Mesenchymal stem cell (in vitro differentiated cells and primary cell): Measurements from ENCODE around the gene CHCHD2.
"Not testable (repeated sequence)": the region's sequence is repeated elsewhere in the genome, so short reads cannot be mapped to it uniquely, and the experiment has no call there.

ENCODE experiments used
- DNase-seq: peaks from one replicate; pipeline ENCODE4 v3.0.0-alpha.2; 2013
- H2AFZ ChIP-seq: one replicate; pipeline ENCODE4 v1.6.1; 2013; ENCODE audit warnings: low read depth, mild to moderate bottlenecking, control low read depth, inconsistent platforms, low read length, moderate library complexity
- H2AK5ac ChIP-seq: 2 replicates; pipeline ENCODE4 v1.6.1; 2013; ENCODE audit warnings: low read length, moderate library complexity, mild to moderate bottlenecking, inconsistent platforms; ENCODE audit not compliant: severe bottlenecking
- H2BK120ac ChIP-seq: one replicate; pipeline ENCODE4 v1.6.1; 2013; ENCODE audit warnings: low read depth, mild to moderate bottlenecking, inconsistent platforms, low read length, moderate library complexity
- H2BK12ac ChIP-seq, 2 experiments: one replicate each; pipeline ENCODE4 v1.6.1; 2013; ENCODE audit warnings: inconsistent platforms in 2 of 2, low read length in 2 of 2, mild to moderate bottlenecking in 2 of 2, moderate library complexity in 2 of 2, control low read depth in 1 of 2
- H2BK15ac ChIP-seq: one replicate; pipeline ENCODE4 v1.6.1; 2013; ENCODE audit warnings: mild to moderate bottlenecking, low read depth, inconsistent platforms; ENCODE audit not compliant: poor library complexity, severe bottlenecking
- H2BK5ac ChIP-seq: 2 replicates; pipeline ENCODE4 v1.6.1; 2013; ENCODE audit warnings: low read depth, mild to moderate bottlenecking, low read length, control low read depth, inconsistent platforms; ENCODE audit not compliant: poor library complexity, severe bottlenecking
- H3K14ac ChIP-seq, 2 experiments: one replicate each; pipeline ENCODE4 v1.6.1; 2013; ENCODE audit warnings: inconsistent platforms in 2 of 2, low read length in 2 of 2, control low read depth in 1 of 2, mild to moderate bottlenecking in 1 of 2, moderate library complexity in 1 of 2
- H3K18ac ChIP-seq, 2 experiments: one replicate each; pipeline ENCODE4 v1.6.1; 2013; ENCODE audit warnings: inconsistent platforms in 2 of 2, low read length in 2 of 2, control low read depth in 1 of 2, low read depth in 1 of 2, mild to moderate bottlenecking in 1 of 2
- H3K23ac ChIP-seq, 2 experiments: one replicate each; pipeline ENCODE4 v1.6.1; 2013; ENCODE audit warnings: inconsistent platforms in 2 of 2, low read length in 2 of 2, mild to moderate bottlenecking in 2 of 2, moderate library complexity in 2 of 2, control low read depth in 1 of 2
- H3K27ac ChIP-seq: 2 replicates; pipeline ENCODE4 v1.5.1; 2013; ENCODE audit warnings: mild to moderate bottlenecking, moderate library complexity, low read length, control low read depth, inconsistent platforms; ENCODE audit not compliant: poor library complexity, severe bottlenecking
- H3K27me3 ChIP-seq, 2 experiments: 2 replicates each; pipeline versions ENCODE4 v1.6.1 to v1.7.0; 2013; ENCODE audit warnings: low read length in 2 of 2, mild to moderate bottlenecking in 2 of 2, moderate library complexity in 2 of 2, control low read depth in 1 of 2, inconsistent platforms in 1 of 2; ENCODE audit not compliant: control insufficient read depth in 1 of 2, insufficient read depth in 1 of 2
- H3K36me3 ChIP-seq, 2 experiments: 2 replicates each; pipeline versions ENCODE4 v1.6.1 to v1.7.0; 2013; ENCODE audit warnings: low read length in 2 of 2, control low read depth in 1 of 2, inconsistent platforms in 1 of 2, low read depth in 1 of 2, mild to moderate bottlenecking in 1 of 2; ENCODE audit not compliant: insufficient read depth in 2 of 2, control insufficient read depth in 1 of 2
- H3K4ac ChIP-seq, 2 experiments: one replicate each; pipeline ENCODE4 v1.6.1; 2013; ENCODE audit warnings: inconsistent platforms in 2 of 2, low read length in 2 of 2, mild to moderate bottlenecking in 2 of 2, moderate library complexity in 2 of 2, control low read depth in 1 of 2, low read depth in 1 of 2
- H3K4me1 ChIP-seq: 2 replicates; pipeline ENCODE4 v1.6.1; 2013; ENCODE audit warnings: low read depth, low read length, control low read depth; ENCODE audit not compliant: control insufficient read depth, insufficient read depth
- H3K4me2 ChIP-seq: 2 replicates; pipeline ENCODE4 v1.6.1; 2013; ENCODE audit warnings: low read length, mild to moderate bottlenecking, inconsistent platforms; ENCODE audit not compliant: poor library complexity, severe bottlenecking
- H3K4me3 ChIP-seq, 2 experiments: 2 replicates each; pipeline versions ENCODE4 v1.5.1 to v1.7.0; 2013; ENCODE audit warnings: low read length in 2 of 2, mild to moderate bottlenecking in 2 of 2, control low read depth in 1 of 2, low read depth in 1 of 2; ENCODE audit not compliant: insufficient read depth in 1 of 2
- H3K79me1 ChIP-seq: replicated peaks from 2 replicates; pipeline ENCODE4 v1.6.1; 2013; ENCODE audit warnings: mild to moderate bottlenecking, control low read depth, low read length, inconsistent platforms; ENCODE audit not compliant: poor library complexity, severe bottlenecking
- H3K9ac ChIP-seq: 2 replicates; pipeline ENCODE4 v1.7.0; 2013; ENCODE audit warnings: mild to moderate bottlenecking, low read length, moderate library complexity
- H3K9me3 ChIP-seq: 2 replicates; pipeline ENCODE4 v1.7.0; 2013; ENCODE audit warnings: mild to moderate bottlenecking, low read length; ENCODE audit not compliant: control insufficient read depth
- H4K8ac ChIP-seq: one replicate; pipeline ENCODE4 v1.6.1; 2013; ENCODE audit warnings: inconsistent platforms, mild to moderate bottlenecking, low read length, moderate library complexity
- H4K91ac ChIP-seq: one replicate; pipeline ENCODE4 v1.6.1; 2013; ENCODE audit warnings: mild to moderate bottlenecking, low read length, inconsistent platforms
- WGBS: methylation state at CpG from one replicate; pipeline ENCODE4 v1.1.7; 2013; ENCODE audit warnings: mixed read lengths; 5-methylcytosine and 5-hydroxymethylcytosine counted together

CHCHD2 gene

DNA sequence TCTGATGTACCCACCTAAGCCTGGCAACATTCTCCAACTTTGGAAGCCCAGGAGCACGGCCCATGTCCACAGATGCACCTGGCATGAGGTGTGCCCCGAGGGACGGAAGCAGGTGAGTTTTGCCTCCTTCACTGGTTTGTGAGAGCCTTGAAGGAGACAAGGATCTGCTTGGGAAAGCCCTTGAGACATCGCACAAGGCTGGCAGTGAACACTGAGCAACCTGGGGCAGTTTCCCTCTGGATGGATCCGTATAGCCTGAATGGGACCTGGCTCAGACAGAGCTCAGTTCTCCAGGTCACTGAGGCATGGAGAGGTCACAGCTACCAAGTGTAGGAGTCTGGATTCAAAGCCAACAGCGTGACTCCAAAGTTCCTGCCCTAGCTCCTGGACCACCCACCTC lies 18.7 kb upstream of the CHCHD2 start:
- Histone ChIP-seq H3K4me1 (no peaks in the 10 kb centered on the region), H3K4me3 (no peak overlapping the region), H3K27me3 (no peaks in the 10 kb centered on the region), H2BK5ac (no peak overlapping the region), H3K79me1 (no peaks in the 10 kb centered on the region), H3K4ac (no peak overlapping the region), H3K27ac (no peak overlapping the region), H3K23ac (no peak overlapping the region), H2BK12ac (no peak overlapping the region), H3K18ac (no peak overlapping the region), H2AFZ (no peak overlapping the region), H2AK5ac (no peak overlapping the region), H3K14ac (no peak overlapping the region), H2BK120ac (no peak overlapping the region), H3K9me3 (no peaks in the 10 kb centered on the region), H3K9ac (no peak overlapping the region), H3K36me3 (no peaks in the 10 kb centered on the region), H2BK15ac (no peak overlapping the region), H3K4me2 (no peak overlapping the region), H4K8ac (no peak overlapping the region), H4K91ac (peak overlapping the region; percentile 27)
- 56% methylated on average over 6 of the region's 6 CpGs for WGBS
- no peak for DNase-seq

GRCh38 chr7:56121440-56121839 lies 15.2 kb upstream of the CHCHD2 start:
- no peak overlapping the region for H2BK5ac ChIP-seq
- no peak overlapping the region for H3K4ac ChIP-seq
- no peaks in the 10 kb centered on the region for H3K9me3 ChIP-seq
- no peak overlapping the region for H2AK5ac ChIP-seq
- H2AFZ ChIP-seq: no peak overlapping the region
- no peak overlapping the region for H4K91ac ChIP-seq
- no peak overlapping the region for H4K8ac ChIP-seq
- no peak overlapping the region for H3K4me2 ChIP-seq
- H3K18ac ChIP-seq: no peak overlapping the region
- H3K79me1 ChIP-seq: no peaks in the 10 kb centered on the region
- H3K4me1 ChIP-seq: no peaks in the 10 kb centered on the region
- no peak overlapping the region for H2BK15ac ChIP-seq
- peaks cover 0 to 2% of the 10 kb centered on the region in 2 experiments for H3K27me3 ChIP-seq
- DNase-seq: no peak
- H3K4me3 ChIP-seq: no peak overlapping the region
- no peak overlapping the region for H3K27ac ChIP-seq
- WGBS: 85% methylated on average over 6 of the region's 6 CpGs
- H2BK12ac ChIP-seq: no peak overlapping the region
- H3K9ac ChIP-seq: no peak overlapping the region
- H3K23ac ChIP-seq: no peak overlapping the region
- no peak overlapping the region for H2BK120ac ChIP-seq
- no peak overlapping the region for H3K14ac ChIP-seq
- H3K36me3 ChIP-seq: no peaks in the 10 kb centered on the region

DNA sequence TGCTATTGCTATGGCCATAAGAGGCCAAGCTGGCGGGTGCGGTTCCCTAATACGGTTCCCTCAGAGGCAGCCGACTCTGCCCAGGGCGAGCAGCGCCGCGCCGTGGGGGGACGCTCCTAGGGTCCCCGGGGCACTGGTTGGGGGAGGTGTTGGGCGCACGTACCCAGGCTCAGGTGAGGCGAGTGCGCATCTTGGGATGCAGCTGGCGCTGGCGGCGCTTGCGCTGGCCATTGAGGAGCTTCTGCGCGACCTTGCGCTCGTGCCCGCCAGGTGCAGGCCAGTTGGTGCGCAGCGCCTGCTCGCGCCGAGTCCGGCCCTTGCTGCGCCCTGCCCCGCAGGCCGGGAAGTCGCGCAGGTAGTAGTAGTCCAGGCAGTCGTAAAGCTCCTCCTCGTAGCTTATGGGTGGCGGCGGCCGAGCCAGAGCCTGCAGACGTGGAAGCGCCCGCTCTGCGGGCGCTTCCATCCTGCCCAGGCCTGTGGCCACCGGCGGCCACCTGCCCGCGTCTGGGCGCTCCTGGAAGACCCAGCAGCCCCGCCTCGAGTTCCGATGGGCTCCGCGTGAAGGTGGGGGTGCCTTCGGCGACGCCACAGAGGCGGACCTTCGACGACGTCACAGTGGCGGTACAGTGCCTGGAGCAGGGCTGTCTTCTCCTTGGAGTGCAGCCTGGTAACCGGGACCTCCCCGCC lies 9.7 kb upstream of the CHCHD2 start, which contains the start of gene NUPR2:
Gene NUPR2, minus strand, starts transcription at position 566 of the 687 bp plus-strand sequence. Its CDS starts 103 bp downstream, at position 463.
- H2BK15ac ChIP-seq: no peak within 1 kb of the TSS
- H2BK120ac ChIP-seq: no peak within 1 kb of the TSS
- H3K36me3 ChIP-seq: no peaks in the 10 kb centered on the region
- H2AK5ac ChIP-seq: no peak within 1 kb of the TSS
- WGBS: 93% methylated on average over 65 of the region's 65 CpGs
- H2BK12ac ChIP-seq: no peak within 1 kb of the TSS
- H3K4me3 ChIP-seq: no peak within 1 kb of the TSS
- H2AFZ ChIP-seq: no peak within 1 kb of the TSS
- H2BK5ac ChIP-seq: no peak within 1 kb of the TSS
- H3K23ac ChIP-seq: no peak within 1 kb of the TSS
- H3K4me1 ChIP-seq: no peaks in the 10 kb centered on the region
- H4K8ac ChIP-seq: no peak within 1 kb of the TSS
- no peak within 1 kb of the TSS for H3K4me2 ChIP-seq
- no peak within 1 kb of the TSS for H3K18ac ChIP-seq
- no peaks in the 10 kb centered on the region for H3K79me1 ChIP-seq
- peaks cover 0 to 5% of the 10 kb centered on the region in 2 experiments for H3K27me3 ChIP-seq
- H3K27ac ChIP-seq: no peak within 1 kb of the TSS
- no peak within 1 kb of the TSS for H3K14ac ChIP-seq
- no peak for DNase-seq
- no peak within 1 kb of the TSS for H3K9ac ChIP-seq
- no peaks in the 10 kb centered on the region for H3K9me3 ChIP-seq
- no peak within 1 kb of the TSS for H4K91ac ChIP-seq
- H3K4ac ChIP-seq: no peak within 1 kb of the TSS

GRCh38 chr7:56112244-56112643 lies 6.0 kb upstream of the CHCHD2 start:
- WGBS: 68% methylated on average over 2 of the region's 3 CpGs
- H3K4me1 ChIP-seq, H3K4me3 ChIP-seq, H3K9ac ChIP-seq, H3K27me3 ChIP-seq, H3K4me2 ChIP-seq, DNase-seq, H2AK5ac ChIP-seq, H3K23ac ChIP-seq, H4K91ac ChIP-seq, H4K8ac ChIP-seq, H2AFZ ChIP-seq, H2BK120ac ChIP-seq, H2BK12ac ChIP-seq, H3K79me1 ChIP-seq, H3K9me3 ChIP-seq, H2BK15ac ChIP-seq, H3K14ac ChIP-seq, H2BK5ac ChIP-seq, H3K18ac ChIP-seq, H3K27ac ChIP-seq, H3K4ac ChIP-seq, H3K36me3 ChIP-seq: not testable (repeated sequence)
